IMR-90 (cell line): ENCODE measurements around the gene CUBN. TPM values are rescaled to one million over a fixed set of nuclear protein-coding genes. Genes with fewer than 3 reads are reported as not detected.
A peak's percentile ranks its signal among the peaks of the same experiment; 100 is the strongest.

Experiments used
- ATAC-seq: fragments of 200-7000 bp; cut with Tn5 transposase; 2 replicates; pipeline ENCODE4 v1.9.1; 2020; ENCODE audit warnings: low read depth, mild to moderate bottlenecking, moderate library complexity
- BruUV-seq: library from RNA; stranded (reverse); fragments of 400-500 nt; replicated peaks from 2 replicates; lab custom pipeline; 2021; lab: Mats Ljungman, UMichigan
- CTCF ChIA-PET: fragments of 300-600 bp; formaldehyde crosslinking; extraction: SDS; loops from one replicate; lab custom pipeline; 2021; ENCODE audit warnings: antibody characterized with exemption; lab: Yijun Ruan, JAX
- POLR2A ChIA-PET: fragments of 300-600 bp; sonication (Branson Sonifier 250); formaldehyde crosslinking; loops from one replicate; lab custom pipeline; 2022; ENCODE audit warnings: antibody characterized with exemption; ENCODE audit not compliant: unreplicated experiment; lab: Charles Lee
- DNase-seq: peaks from one replicate; pipeline ENCODE4 v3.0.0; 2013
- H2AFZ ChIP-seq: replicated peaks from 2 replicates; pipeline ENCODE3; 2013; ENCODE audit warnings: low read length, mild to moderate bottlenecking; ENCODE audit not compliant: poor library complexity
- H2AK5ac ChIP-seq: 2 replicates; pipeline ENCODE4 v1.6.1; 2013; ENCODE audit warnings: low read depth, low read length, inconsistent platforms
- H2AK9ac ChIP-seq: replicated peaks from 2 replicates; pipeline ENCODE3; 2013; ENCODE audit warnings: mild to moderate bottlenecking, low read depth, low read length, moderate library complexity; ENCODE audit not compliant: poor library complexity
- H2BK120ac ChIP-seq: 2 replicates; pipeline ENCODE4 v1.6.1; 2013; ENCODE audit warnings: low read depth, low read length, inconsistent platforms
- H2BK15ac ChIP-seq: 3 replicates; pipeline ENCODE4 v1.6.1; 2013; ENCODE audit warnings: low read depth, low read length, inconsistent platforms
- H2BK20ac ChIP-seq: 2 replicates; pipeline ENCODE4 v1.6.1; 2013; ENCODE audit warnings: low read depth, mild to moderate bottlenecking, inconsistent platforms, low read length, moderate library complexity
- H2BK5ac ChIP-seq: 2 replicates; pipeline ENCODE4 v1.6.1; 2013; ENCODE audit warnings: mild to moderate bottlenecking, low read depth, low read length, inconsistent platforms; ENCODE audit not compliant: poor library complexity, severe bottlenecking
- H3K14ac ChIP-seq: replicated peaks from 2 replicates; pipeline ENCODE4 v1.6.1; 2013; ENCODE audit warnings: low read depth, low read length, inconsistent platforms
- H3K18ac ChIP-seq: 2 replicates; pipeline ENCODE4 v1.6.1; 2013; ENCODE audit warnings: low read depth, low read length, control low read depth
- H3K23ac ChIP-seq: 2 replicates; pipeline ENCODE4 v1.6.1; 2013; ENCODE audit warnings: low read depth, low read length, inconsistent platforms
- H3K27ac ChIP-seq: 2 replicates; pipeline ENCODE4 v1.5.1; 2013; ENCODE audit warnings: mild to moderate bottlenecking, control low read depth, low read length; ENCODE audit not compliant: insufficient read depth
- H3K27me3 ChIP-seq: 2 replicates; pipeline ENCODE4 v1.6.1; 2013; ENCODE audit warnings: low read length; ENCODE audit not compliant: control insufficient read depth, insufficient read depth
- H3K36me3 ChIP-seq: 2 replicates; pipeline ENCODE4 v1.6.1; 2013; ENCODE audit warnings: low read length, mixed read lengths; ENCODE audit not compliant: control insufficient read depth, insufficient read depth
- H3K4ac ChIP-seq: 2 replicates; pipeline ENCODE4 v1.6.1; 2013; ENCODE audit warnings: low read depth, low read length, inconsistent platforms
- H3K4me1 ChIP-seq: 2 replicates; pipeline ENCODE4 v1.6.1; 2013; ENCODE audit warnings: low read length, mixed read lengths; ENCODE audit not compliant: control insufficient read depth, insufficient read depth
- H3K4me2 ChIP-seq: 2 replicates; pipeline ENCODE4 v1.6.1; 2013; ENCODE audit warnings: low read depth, mild to moderate bottlenecking, control low read depth, low read length, moderate library complexity
- H3K4me3 ChIP-seq: 2 replicates; pipeline ENCODE4 v1.5.1; 2013; ENCODE audit warnings: low read depth, mild to moderate bottlenecking, control low read depth, low read length, moderate library complexity; ENCODE audit not compliant: insufficient read depth
- H3K56ac ChIP-seq: 2 replicates; pipeline ENCODE4 v1.6.1; 2013; ENCODE audit warnings: low read length, inconsistent platforms; ENCODE audit not compliant: insufficient read depth; ENCODE audit errors: extremely low read depth
- H3K79me1 ChIP-seq, 2 experiments: 2 replicates each; pipeline ENCODE4 v1.6.1; 2013; ENCODE audit warnings: low read length in 2 of 2, inconsistent platforms in 1 of 2, low read depth in 1 of 2
- H3K9ac ChIP-seq: 2 replicates; pipeline ENCODE4 v1.6.1; 2013; ENCODE audit warnings: low read depth, low read length, control low read depth
- H3K9me1 ChIP-seq: 2 replicates; pipeline ENCODE4 v1.6.1; 2013; ENCODE audit warnings: low read length, inconsistent platforms; ENCODE audit not compliant: insufficient read depth
- H3K9me3 ChIP-seq: 2 replicates; pipeline ENCODE4 v1.6.1; 2013; ENCODE audit warnings: low read length; ENCODE audit not compliant: control insufficient read depth, insufficient read depth
- H4K20me1 ChIP-seq: 2 replicates; pipeline ENCODE4 v1.6.1; 2013; ENCODE audit warnings: low read length, inconsistent platforms; ENCODE audit not compliant: insufficient read depth
- H4K5ac ChIP-seq: 2 replicates; pipeline ENCODE4 v1.6.1; 2013; ENCODE audit warnings: mild to moderate bottlenecking, low read depth, low read length, control low read depth
- H4K8ac ChIP-seq, 2 experiments: 2 replicates each; pipeline ENCODE4 v1.6.1; 2013; ENCODE audit warnings: low read depth in 2 of 2, low read length in 2 of 2, control low read depth in 1 of 2, inconsistent platforms in 1 of 2
- H4K91ac ChIP-seq: 2 replicates; pipeline ENCODE4 v1.6.1; 2013; ENCODE audit warnings: low read depth, low read length, inconsistent platforms; ENCODE audit not compliant: insufficient read depth
- CEBPB ChIP-seq: IDR thresholded peaks from 2 replicates; pipeline ENCODE4 v1.6.1; 2012; ENCODE audit warnings: low read depth, low read length, improper control_type of control experiment
- FOS ChIP-seq: fragments of 150-350 bp; IDR thresholded peaks from 2 replicates; pipeline ENCODE4 v1.6.1; 2016; ENCODE audit warnings: low read depth, low read length
- MAFK ChIP-seq: IDR thresholded peaks from 2 replicates; pipeline ENCODE4 v1.6.1; 2012; ENCODE audit warnings: low read depth, low read length, improper control_type of control experiment
- MAZ ChIP-seq: IDR thresholded peaks from 2 replicates; pipeline ENCODE4 v1.6.1; 2012; ENCODE audit warnings: low read depth, mild to moderate bottlenecking, low read length, improper control_type of control experiment, moderate library complexity, borderline replicate concordance
- RAD21 ChIP-seq: IDR thresholded peaks from 2 replicates; pipeline ENCODE4 v1.6.1; 2012; ENCODE audit warnings: low read length, improper control_type of control experiment
- RCOR1 ChIP-seq: IDR thresholded peaks from 2 replicates; pipeline ENCODE4 v1.6.1; 2012; ENCODE audit warnings: mild to moderate bottlenecking, low read length, improper control_type of control experiment; ENCODE audit not compliant: insufficient replicate concordance
- RFX5 ChIP-seq: IDR thresholded peaks from 2 replicates; pipeline ENCODE4 v1.8.0; 2012; ENCODE audit warnings: low read depth, mild to moderate bottlenecking, low read length, moderate library complexity
- SMC3 ChIP-seq: fragments of 150-350 bp; IDR thresholded peaks from 2 replicates; pipeline ENCODE4 v1.6.1; 2016; ENCODE audit warnings: low read depth, mild to moderate bottlenecking, antibody characterized with exemption, low read length, moderate library complexity
- WGBS, 2 experiments: methylation state at CpG; one replicate each; pipeline versions ENCODE4 v1.1.5 to v1.1.7; 2013; ENCODE audit warnings: missing lambda C conversion rate in 2 of 2; ENCODE audit not compliant: insufficient read length in 1 of 2; ENCODE audit errors: extremely low coverage in 2 of 2; 5-methylcytosine and 5-hydroxymethylcytosine counted together
- dilution Hi-C: fragments of 300-500 bp; cut with HindIII; formaldehyde crosslinking; loops from one replicate; pipeline ENCODE4 v1.14.3; 2018; ENCODE audit warnings: low sequenced_read_pairs; ENCODE audit not compliant: unreplicated experiment
- in situ Hi-C: fragments of 300-500 bp; cut with MboI; formaldehyde crosslinking; loops from 3 replicates; pipeline ENCODE4 v1.14.3; 2019; ENCODE audit warnings: low sequenced_read_pairs, inconsistent platforms, mixed read lengths
- intact Hi-C: fragments of 100-400 bp; cut with micrococcal nuclease; formaldehyde crosslinking; loops from 2 replicates; pipeline ENCODE4 v1.10.0; 2022
- polyA plus RNA-seq, 3 experiments: library from polyadenylated mRNA; depleted of rRNA; stranded (reverse); fragments of >200 nt; gene quantifications; 2 replicates each; pipeline ENCODE4 v1.2.3, GENCODE V29; 2012; ENCODE audit warnings: low replicate concordance in 1 of 3
- total RNA-seq: library from RNA; depleted of rRNA; stranded (reverse); fragments of >200 nt; gene quantifications from 2 replicates; pipeline ENCODE4 v1.2.3, GENCODE V29; 2012

The CUBN gene
- total and polyA plus RNA-seq, 2 of the 4 experiments (the other 2 are of a cell fraction): 0.19 to 0.54 TPM

- Histone ChIP-seq H3K23ac (no peak overlapping the region), H3K4me2 (no peak overlapping the region), H3K27ac (no peak overlapping the region), H4K91ac (no peak overlapping the region), H3K9me3 (no peaks in the 10 kb centered on the region), H2AK9ac (no peak overlapping the region), H3K79me1 (no peaks in the 10 kb centered on the region), H3K9ac (no peak overlapping the region), H2BK120ac (no peak overlapping the region), H3K4ac (peak overlapping the region; percentile 7; the same call in 1 of the 2 replicates), H3K14ac (no peak overlapping the region), H4K20me1 (no peaks in the 10 kb centered on the region), H3K9me1 (peaks cover 6% of the 10 kb centered on the region; the same call in 1 of the 2 replicates), H2BK15ac (no peak overlapping the region), H3K56ac (no peak overlapping the region), H2AK5ac (peak overlapping the region; percentile 36; the same call in 1 of the 2 replicates), H2BK5ac (no peak overlapping the region), H2AFZ (peak overlapping the region; percentile 49), H3K18ac (no peak overlapping the region), H4K5ac (no peak overlapping the region), H4K8ac (no peak overlapping the region), H3K36me3 (no peaks in the 10 kb centered on the region), H3K27me3 (no peaks in the 10 kb centered on the region), H2BK20ac (no peak overlapping the region), H3K4me1 (peaks cover 6% of the 10 kb centered on the region), H3K4me3 (no peak overlapping the region)
- WGBS, 2 experiments: 60% methylated on average over 2 of the region's 4 CpGs; no CpG with 5 or more reads in 1 of the 2 experiments
- POLR2A ChIA-PET: interaction anchor here (1.0 kb wide), 1 partner anchor 317 kb away, joined by 3 read pairs; no protein-coding TSS in a partner anchor
- in situ Hi-C loops: no loop called here
- intact Hi-C loops: no loop called here
- TF ChIP-seq MAZ: no peak
- TF ChIP-seq MAFK: no peak
- no peak for TF ChIP-seq RCOR1
- TF ChIP-seq RFX5: no peak
- TF ChIP-seq CEBPB: no peak
- no peak for TF ChIP-seq SMC3
- no peak for TF ChIP-seq FOS
- TF ChIP-seq RAD21: no peak
- CTCF ChIA-PET: no interaction called here
- no TSS peak for BruUV-seq
- no peak for ATAC-seq
- no peak for DNase-seq
- dilution Hi-C loops: no loop called here
Measured at GRCh38 chr10:16913266-16913665, 216.3 kb downstream of the CUBN start.
